ENCODE results near the gene EDNRA.

EDNRA gene

DNA sequence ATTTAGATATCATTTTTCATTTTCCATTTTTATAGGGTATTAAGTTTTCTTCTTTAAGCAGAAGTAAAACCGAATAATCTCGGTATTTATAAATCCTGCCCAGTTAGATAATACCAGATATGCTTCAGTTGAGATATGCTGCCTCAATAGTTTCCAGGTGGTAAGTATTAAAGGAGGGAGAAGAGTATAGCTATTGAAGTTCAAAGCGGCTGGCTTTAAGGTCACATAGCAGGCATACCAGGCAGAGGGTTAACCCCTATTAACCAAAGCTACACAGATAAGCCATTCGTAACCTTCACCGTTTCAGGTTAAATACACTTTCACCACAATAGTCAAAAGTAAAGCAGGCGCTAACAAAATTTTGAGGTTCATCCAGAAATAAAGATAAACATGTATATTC lies 54.2 kb downstream of the EDNRA start:
- H3K79me2 ChIP-seq (ENCODE audit: insufficient read depth, low read depth), result no peaks in the 10 kb centered on the region
- H3K4me2 ChIP-seq, result no peak overlapping the region
- H3K27me3 ChIP-seq (ENCODE audit: insufficient read depth, low read depth), result no peaks in the 10 kb centered on the region
- no peak overlapping the region for H3K27ac ChIP-seq
- no peak overlapping the region for H3K4me3 ChIP-seq (IDR thresholded peaks at IDR 0.05; ENCODE audit: insufficient read depth, low read depth, low read length)
- TF ChIP-seq, protein P1, sequence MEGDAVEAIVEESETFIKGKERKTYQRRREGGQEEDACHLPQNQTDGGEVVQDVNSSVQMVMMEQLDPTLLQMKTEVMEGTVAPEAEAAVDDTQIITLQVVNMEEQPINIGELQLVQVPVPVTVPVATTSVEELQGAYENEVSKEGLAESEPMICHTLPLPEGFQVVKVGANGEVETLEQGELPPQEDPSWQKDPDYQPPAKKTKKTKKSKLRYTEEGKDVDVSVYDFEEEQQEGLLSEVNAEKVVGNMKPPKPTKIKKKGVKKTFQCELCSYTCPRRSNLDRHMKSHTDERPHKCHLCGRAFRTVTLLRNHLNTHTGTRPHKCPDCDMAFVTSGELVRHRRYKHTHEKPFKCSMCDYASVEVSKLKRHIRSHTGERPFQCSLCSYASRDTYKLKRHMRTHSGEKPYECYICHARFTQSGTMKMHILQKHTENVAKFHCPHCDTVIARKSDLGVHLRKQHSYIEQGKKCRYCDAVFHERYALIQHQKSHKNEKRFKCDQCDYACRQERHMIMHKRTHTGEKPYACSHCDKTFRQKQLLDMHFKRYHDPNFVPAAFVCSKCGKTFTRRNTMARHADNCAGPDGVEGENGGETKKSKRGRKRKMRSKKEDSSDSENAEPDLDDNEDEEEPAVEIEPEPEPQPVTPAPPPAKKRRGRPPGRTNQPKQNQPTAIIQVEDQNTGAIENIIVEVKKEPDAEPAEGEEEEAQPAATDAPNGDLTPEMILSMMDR (conservative IDR thresholded peaks at IDR 0.05; ENCODE audit: low read depth, low read length), result no peak
- H3K36me3 ChIP-seq (ENCODE audit: insufficient read depth), result no peaks in the 10 kb centered on the region
- no peak overlapping the region for H2AFZ ChIP-seq (ENCODE audit: low read depth)
- H3K4me1 ChIP-seq (ENCODE audit: low read depth, poor library complexity, severe bottlenecking), result peaks cover 9% of the 10 kb centered on the region
- no peaks in the 10 kb centered on the region for H4K20me1 ChIP-seq (ENCODE audit: insufficient read depth)
- no peak overlapping the region for H3K9ac ChIP-seq

DNA sequence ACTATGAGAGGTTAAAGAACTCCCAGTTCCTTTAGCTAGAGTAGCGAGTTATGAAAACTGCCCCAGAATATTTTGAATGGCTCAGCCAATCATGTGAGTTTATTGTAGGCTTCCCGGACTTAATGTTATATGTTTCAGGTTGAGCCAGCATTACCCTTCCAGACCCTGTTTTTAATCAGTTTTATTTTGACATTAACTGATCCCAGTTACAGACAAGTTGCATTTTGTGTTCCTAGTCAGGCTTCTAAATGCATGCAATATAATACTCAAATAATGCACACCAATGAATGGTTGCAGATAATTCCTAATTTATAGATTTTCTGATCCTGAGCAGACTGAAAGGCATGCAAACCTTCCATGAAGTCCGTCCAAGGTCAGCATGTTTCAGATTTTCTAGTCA lies 57.8 kb downstream of the EDNRA start:
- Histone ChIP-seq H3K4me1 (ENCODE audit: low read depth, poor library complexity, severe bottlenecking) (peaks cover 15% of the 10 kb centered on the region), H3K9ac (no peak overlapping the region), H3K27ac (no peak overlapping the region), H3K79me2 (ENCODE audit: insufficient read depth, low read depth) (no peaks in the 10 kb centered on the region), H3K27me3 (ENCODE audit: insufficient read depth, low read depth) (no peaks in the 10 kb centered on the region), H4K20me1 (ENCODE audit: insufficient read depth) (no peaks in the 10 kb centered on the region), H3K4me2 (no peak overlapping the region), H2AFZ (ENCODE audit: low read depth) (no peak overlapping the region), H3K36me3 (ENCODE audit: insufficient read depth) (no peaks in the 10 kb centered on the region), H3K4me3 (IDR thresholded peaks at IDR 0.05; ENCODE audit: insufficient read depth, low read depth, low read length) (no peak overlapping the region)
- TF ChIP-seq, protein P1 (conservative IDR thresholded peaks at IDR 0.05; ENCODE audit: low read depth, low read length), result no peak

DNA sequence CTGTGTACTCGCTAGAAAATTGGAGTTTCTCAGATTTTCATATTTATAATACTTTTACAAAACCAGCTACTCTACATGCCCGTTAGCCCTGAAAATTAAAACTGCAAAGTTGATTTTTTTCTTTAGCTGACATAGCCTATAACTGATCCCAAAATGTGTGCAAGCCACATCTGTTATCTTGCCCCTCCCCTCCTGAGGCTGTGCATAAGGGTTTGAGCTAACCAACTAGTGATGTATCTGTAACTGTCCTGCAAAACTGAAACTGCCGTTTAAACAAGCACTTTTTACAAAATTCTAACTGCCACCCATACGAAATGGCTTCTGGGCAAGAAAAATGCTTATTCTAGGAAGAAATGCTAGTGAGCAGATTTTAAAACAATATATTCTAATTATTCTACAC lies 59.1 kb downstream of the EDNRA start:
- Histone ChIP-seq H2AFZ (ENCODE audit: low read depth) (no peak overlapping the region), H3K36me3 (ENCODE audit: insufficient read depth) (no peaks in the 10 kb centered on the region), H3K27me3 (ENCODE audit: insufficient read depth, low read depth) (no peaks in the 10 kb centered on the region), H3K9ac (no peak overlapping the region), H3K27ac (no peak overlapping the region), H3K79me2 (ENCODE audit: insufficient read depth, low read depth) (no peaks in the 10 kb centered on the region), H3K4me1 (ENCODE audit: low read depth, poor library complexity, severe bottlenecking) (peaks cover 15% of the 10 kb centered on the region), H3K4me3 (IDR thresholded peaks at IDR 0.05; ENCODE audit: insufficient read depth, low read depth, low read length) (no peak overlapping the region), H3K4me2 (peak overlapping the region; percentile 13), H4K20me1 (ENCODE audit: insufficient read depth) (no peaks in the 10 kb centered on the region)
- TF ChIP-seq, protein P1 (conservative IDR thresholded peaks at IDR 0.05; ENCODE audit: low read depth, low read length), result no peak

DNA sequence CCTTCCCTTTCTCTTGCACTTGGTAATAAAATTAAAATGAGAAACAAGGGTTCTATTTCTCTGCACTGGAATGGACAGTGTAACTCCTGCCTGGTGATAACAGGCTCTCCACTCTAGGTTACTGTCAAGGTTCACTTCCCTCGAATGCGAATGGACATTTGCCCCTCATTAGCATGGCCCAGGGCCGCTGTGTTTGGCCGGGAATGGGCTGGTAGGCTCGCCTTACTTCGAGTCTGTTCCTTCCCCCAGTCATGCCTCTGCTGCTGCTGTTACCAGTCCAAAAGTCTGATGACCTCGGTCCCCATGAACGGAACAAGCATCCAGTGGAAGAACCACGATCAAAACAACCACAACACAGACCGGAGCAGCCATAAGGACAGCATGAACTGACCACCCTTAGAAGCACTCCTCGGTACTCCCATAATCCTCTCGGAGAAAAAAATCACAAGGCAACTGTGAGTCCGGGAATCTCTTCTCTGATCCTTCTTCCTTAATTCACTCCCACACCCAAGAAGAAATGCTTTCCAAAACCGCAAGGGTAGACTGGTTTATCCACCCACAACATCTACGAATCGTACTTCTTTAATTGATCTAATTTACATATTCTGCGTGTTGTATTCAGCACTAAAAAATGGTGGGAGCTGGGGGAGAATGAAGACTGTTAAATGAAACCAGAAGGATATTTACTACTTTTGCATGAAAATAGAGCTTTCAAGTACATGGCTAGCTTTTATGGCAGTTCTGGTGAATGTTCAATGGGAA lies 61.5 kb downstream of the EDNRA start:
- Histone ChIP-seq H2AFZ (ENCODE audit: low read depth) (no peak overlapping the region), H4K20me1 (ENCODE audit: insufficient read depth) (no peaks in the 10 kb centered on the region), H3K27ac (no peak overlapping the region)

More for the DNA sequence above, 61.5 kb downstream of the EDNRA start:
- Histone ChIP-seq H3K9ac (no peak overlapping the region), H3K4me2 (no peak overlapping the region), H3K27me3 (ENCODE audit: insufficient read depth, low read depth) (no peaks in the 10 kb centered on the region), H3K4me3 (IDR thresholded peaks at IDR 0.05; ENCODE audit: insufficient read depth, low read depth, low read length) (no peak overlapping the region), H3K36me3 (ENCODE audit: insufficient read depth) (no peaks in the 10 kb centered on the region), H3K79me2 (ENCODE audit: insufficient read depth, low read depth) (no peaks in the 10 kb centered on the region), H3K4me1 (ENCODE audit: low read depth, poor library complexity, severe bottlenecking) (peaks cover 15% of the 10 kb centered on the region)
- TF ChIP-seq, protein P1 (conservative IDR thresholded peaks at IDR 0.05; ENCODE audit: low read depth, low read length), result no peak

Measured in KMS-11 (cell line).